HepG2 (cell line): ENCODE results near the gene TRIO. TPM values are rescaled to one million over a fixed set of nuclear protein-coding genes. Genes with fewer than 3 reads are reported as not detected.

ENCODE experiments used
- ATAC-seq: fragments of 200-7000 bp; cut with Tn5 transposase; 3 replicates; pipeline ENCODE4 v1.9.1; 2020; ENCODE audit warnings: mild to moderate bottlenecking, moderate library complexity
- BruUV-seq: library from RNA; stranded (reverse); fragments of 400-500 nt; replicated peaks from 2 replicates; lab custom pipeline; 2021; lab: Mats Ljungman, UMichigan
- CTCF ChIA-PET: fragments of 300-600 bp; formaldehyde crosslinking; extraction: SDS; loops from one replicate; lab custom pipeline; 2021; ENCODE audit warnings: low total read pairs, inconsistent platforms, low intra/inter-chr PET ratio; lab: Yijun Ruan, JAX
- POLR2A ChIA-PET: fragments of 350-600 bp; sonication (Branson Sonifier 250); formaldehyde crosslinking; loops from one replicate; lab custom pipeline; 2020; ENCODE audit warnings: antibody characterized with exemption, inconsistent platforms; lab: Yijun Ruan, JAX
- DNase-seq: peaks from one replicate; pipeline ENCODE4 v3.0.0-alpha.2; 2015; ENCODE audit warnings: low spot score
- FAIRE-seq: peaks from 3 replicates; lab custom pipeline; 2011; peaks lifted over from hg19 to GRCh38; lab: Jason Lieb, UNC
- H2AFZ ChIP-seq: one replicate; pipeline ENCODE4 v1.6.1; 2011; ENCODE audit warnings: low read length, inconsistent platforms
- H3K27ac ChIP-seq: fragments of 300-600 bp; 3 replicates; pipeline ENCODE4 v1.8.0; 2011; ENCODE audit warnings: mixed run types, mild to moderate bottlenecking, mixed read lengths, low read length, inconsistent platforms; ENCODE audit not compliant: insufficient read depth; ENCODE audit errors: extremely low read length
- H3K27me3 ChIP-seq, 2 experiments: fragments of 200-600 bp in 1 of 2; 2 replicates in 1 of 2; 3 replicates in 1 of 2; pipeline versions ENCODE4 v1.6.0 to v1.8.0; 2011; ENCODE audit warnings: low read length in 2 of 2, mild to moderate bottlenecking in 2 of 2, moderate library complexity in 2 of 2, inconsistent platforms in 1 of 2; ENCODE audit not compliant: insufficient read depth in 2 of 2, control insufficient read depth in 1 of 2
- H3K36me3 ChIP-seq, 2 experiments: fragments of 200-600 bp in 1 of 2; replicated peaks in 1 of 2; 2 replicates in 1 of 2; 3 replicates in 1 of 2; pipeline versions ENCODE4 v1.5.1 to v1.8.0; 2011; ENCODE audit warnings: low read length in 2 of 2, inconsistent platforms in 1 of 2; ENCODE audit not compliant: insufficient read depth in 2 of 2, control insufficient read depth in 1 of 2
- H3K4me1 ChIP-seq: 2 replicates; pipeline ENCODE4 v1.5.1; 2012; ENCODE audit warnings: low read length, inconsistent platforms; ENCODE audit not compliant: insufficient read depth
- H3K4me2 ChIP-seq: 2 replicates; pipeline ENCODE4 v1.6.0; 2011; ENCODE audit warnings: low read depth, low read length, inconsistent platforms
- H3K4me3 ChIP-seq, 3 experiments: fragments of 200-600 bp in 1 of 3; sonication (generic), shearing (Covaris generic) in 1 of 3; replicated peaks in 1 of 3; 2 replicates each; pipeline ENCODE4 v1.5.1; 2011 to 2016; ENCODE audit warnings: low read length in 3 of 3, inconsistent platforms in 2 of 3, low read depth in 2 of 3, mild to moderate bottlenecking in 2 of 3, control low read depth in 1 of 3, mixed read lengths in 1 of 3; ENCODE audit not compliant: insufficient read depth in 1 of 3
- H3K79me2 ChIP-seq: one replicate; pipeline ENCODE4 v1.6.1; 2011; ENCODE audit warnings: low read length, inconsistent platforms; ENCODE audit not compliant: insufficient read depth
- H3K9ac ChIP-seq: 2 replicates; pipeline ENCODE4 v1.6.0; 2011; ENCODE audit warnings: mild to moderate bottlenecking, low read depth, low read length, inconsistent platforms; ENCODE audit not compliant: insufficient read depth
- H3K9me3 ChIP-seq: 2 replicates; pipeline ENCODE4 v1.5.1; 2012; ENCODE audit warnings: mild to moderate bottlenecking, low read length
- H4K20me1 ChIP-seq: 2 replicates; pipeline ENCODE4 v1.6.0; 2011; ENCODE audit warnings: inconsistent platforms, mild to moderate bottlenecking, low read length, moderate library complexity; ENCODE audit not compliant: insufficient read depth
- CEBPB ChIP-seq: IDR thresholded peaks from 2 replicates; pipeline ENCODE4 v1.6.1; 2011; ENCODE audit warnings: low read depth, low read length, improper control_type of control experiment, borderline replicate concordance
- FOSL1 ChIP-seq: sonication (generic); formaldehyde crosslinking; IDR thresholded peaks from 2 replicates; pipeline ENCODE4 v1.9.0; 2021; ENCODE audit warnings: missing genetic modification reagents, borderline replicate concordance
- HOXA3 ChIP-seq: sonication (generic); formaldehyde crosslinking; IDR thresholded peaks from 2 replicates; pipeline ENCODE4 v1.5.0; 2020; ENCODE audit warnings: missing genetic modification reagents
- ISX ChIP-seq: sonication (generic); formaldehyde crosslinking; conservative IDR thresholded peaks from 2 replicates; pipeline ENCODE4 v1.5.0; 2020; ENCODE audit warnings: missing genetic modification reagents
- NFIC ChIP-seq: IDR thresholded peaks from 2 replicates; pipeline ENCODE4 v1.6.1; 2012; ENCODE audit warnings: mild to moderate bottlenecking, low read length, inconsistent platforms
- ZNF557 ChIP-seq: sonication (generic); formaldehyde crosslinking; IDR thresholded peaks from 2 replicates; pipeline ENCODE4 v1.4.0; 2020; ENCODE audit warnings: missing genetic modification reagents
- ZNF616 ChIP-seq: sonication (generic); formaldehyde crosslinking; IDR thresholded peaks from 2 replicates; pipeline ENCODE4 v1.5.0; 2020; ENCODE audit warnings: low read depth, mild to moderate bottlenecking, missing genetic modification reagents
- ZNF670 ChIP-seq: sonication (generic); formaldehyde crosslinking; IDR thresholded peaks from 2 replicates; pipeline ENCODE4 v1.8.0; 2022; ENCODE audit warnings: mild to moderate bottlenecking, missing genetic modification reagents, borderline replicate concordance
- ZNF816 ChIP-seq: sonication (generic); formaldehyde crosslinking; IDR thresholded peaks from 2 replicates; pipeline ENCODE4 v1.8.0; 2022; ENCODE audit warnings: missing genetic modification reagents, mild to moderate bottlenecking, borderline replicate concordance
- ZSCAN30 ChIP-seq: sonication (generic); formaldehyde crosslinking; IDR thresholded peaks from 2 replicates; pipeline ENCODE4 v1.5.0; 2020; ENCODE audit warnings: mild to moderate bottlenecking, missing genetic modification reagents
- ZSCAN9 ChIP-seq: IDR thresholded peaks from 2 replicates; pipeline ENCODE4 v1.6.1; 2016; ENCODE audit warnings: borderline replicate concordance
- WGBS: methylation state at CpG from one replicate; pipeline ENCODE4 v1.1.6; 2017; ENCODE audit warnings: low lambda C conversion rate; 5-methylcytosine and 5-hydroxymethylcytosine counted together
- in situ Hi-C: cut with HindIII; loops from 2 replicates; pipeline ENCODE4 v1.10.0; 2017; ENCODE audit warnings: low pct_unique_long_range_greater_than_20kb; ENCODE audit not compliant: extremely low pct_ligation_motif_present
- intact Hi-C: fragments of 100-400 bp; cut with micrococcal nuclease; formaldehyde crosslinking; loops from one replicate; pipeline ENCODE4 v1.10.0; 2022; ENCODE audit not compliant: unreplicated experiment
- polyA plus RNA-seq, 8 experiments: library from polyadenylated mRNA; depleted of rRNA in 3 of 8; stranded (reverse) in 7 of 8; unstranded in 1 of 8; fragments of >200 nt; fragmentation: Illumina TruSeq in 4 of 8; extraction: Trizol in 4 of 8; gene quantifications; 2 replicates each; pipeline versions ENCODE4 v1.2.1 to v1.2.3, GENCODE V29; 2011 to 2016; ENCODE audit warnings: low read depth in 4 of 8, missing spikeins in 1 of 8, mixed read lengths in 1 of 8; ENCODE audit not compliant: insufficient read depth in 1 of 8
- total RNA-seq, 5 experiments: library from RNA; depleted of rRNA; stranded (reverse); fragments of >200 nt; fragmentation: Illumina TruSeq; extraction: Trizol; gene quantifications; 2 replicates each; pipeline ENCODE4 v1.2.3, GENCODE V29; 2016; ENCODE audit warnings: low read depth in 1 of 5
- TF ChIP-seq, protein P1 (sequence below): IDR thresholded peaks from 2 replicates; pipeline ENCODE4 v1.6.1; 2016; ENCODE audit warnings: low read depth, missing genetic modification reagents, missing compliant biosample characterization
- TF ChIP-seq, protein P2 (sequence below): sonication (generic); formaldehyde crosslinking; IDR thresholded peaks from 2 replicates; pipeline ENCODE4 v1.4.0; 2020; ENCODE audit warnings: missing genetic modification reagents

The TRIO gene
- total and polyA plus RNA-seq, 2 of the 13 experiments (the other 11 are each of a cell fraction or from before 2014, with no cell fraction given): 45.2 to 45.9 TPM

DNA sequence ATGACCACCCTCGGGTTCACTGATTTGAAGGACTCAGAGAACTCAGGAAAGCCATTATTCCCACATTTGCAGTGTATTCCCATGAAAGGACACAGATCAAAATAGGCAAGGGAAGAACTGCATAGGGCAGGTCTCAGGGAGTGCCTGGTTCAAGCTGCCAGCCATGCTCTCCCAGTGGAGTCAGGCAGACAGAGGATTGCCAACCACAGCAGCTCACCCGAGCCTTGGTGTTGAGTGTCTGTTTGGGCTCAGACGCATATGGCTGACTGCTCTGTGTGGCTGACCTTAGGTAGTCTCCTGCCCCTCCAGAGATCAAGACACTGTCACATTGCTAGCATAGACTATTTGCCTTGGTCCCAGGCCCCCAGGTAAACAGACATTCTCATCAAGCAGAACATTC, 322.6 kb downstream of the TRIO start:
- Histone ChIP-seq H3K4me1 (no peaks in the 10 kb centered on the region), H3K27me3 (no peaks in the 10 kb centered on the region), H3K9me3 (no peaks in the 10 kb centered on the region)
- DNase-seq: no peak
- TF ChIP-seq ZSCAN30 (no peak), ISX (CRISPR knock-in tag) (no peak), FOSL1 (CRISPR knock-in tag) (no peak), ZNF816 (CRISPR knock-in tag) (no peak), ZNF616 (no peak)
- TF ChIP-seq, all 625 proteins: peak for 0
- in situ Hi-C loops: no loop called here
- FAIRE-seq (no peak), ATAC-seq (no peak)
- intact Hi-C loops: no loop called here
- Histone ChIP-seq H2AFZ (no peak overlapping the region), H3K27ac (no peak overlapping the region), H3K79me2 (no peaks in the 10 kb centered on the region), H4K20me1 (no peaks in the 10 kb centered on the region), H3K9ac (no peak overlapping the region), H3K4me2 (no peak overlapping the region), H3K4me3 (no peak overlapping the region), H3K36me3 (peaks cover 15 to 78% of the 10 kb centered on the region in 2 experiments)
- CTCF ChIA-PET: no interaction called here
- POLR2A ChIA-PET: no interaction called here
- BruUV-seq: no TSS peak
- WGBS: 100% methylated on average over 3 of the region's 3 CpGs

DNA sequence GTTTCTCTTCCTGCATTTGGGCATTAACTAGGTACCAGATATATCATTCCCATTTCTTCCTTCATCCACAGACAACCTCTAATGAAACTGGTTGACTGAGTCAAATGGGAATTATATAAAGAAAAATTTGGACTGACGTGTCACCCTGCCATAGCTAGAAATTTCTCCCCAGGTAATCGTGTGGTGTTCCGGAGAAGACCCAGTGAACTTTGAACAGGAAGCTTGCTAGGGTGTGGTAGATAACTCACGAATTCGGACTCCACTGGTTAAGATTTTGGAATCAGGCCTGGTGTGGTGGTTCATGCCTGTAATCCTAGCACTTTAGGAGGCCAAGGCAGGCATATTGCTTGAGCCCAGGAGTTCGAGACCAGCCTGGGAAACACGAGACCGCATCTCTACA, 324.1 kb downstream of the TRIO start:
- POLR2A ChIA-PET: no interaction called here
- no peak overlapping the region for H3K9ac ChIP-seq
- FAIRE-seq (no peak), DNase-seq (no peak), ATAC-seq (no peak)
- intact Hi-C loops: no loop called here
- in situ Hi-C loops: no loop called here
- H3K27ac ChIP-seq: no peak overlapping the region
- H3K27me3 ChIP-seq: no peaks in the 10 kb centered on the region
- H3K4me2 ChIP-seq: no peak overlapping the region
- no peak overlapping the region for H2AFZ ChIP-seq
- no peaks in the 10 kb centered on the region for H3K79me2 ChIP-seq
- peaks cover 14 to 68% of the 10 kb centered on the region in 2 experiments for H3K36me3 ChIP-seq
- CTCF ChIA-PET: no interaction called here
- 94% methylated on average over 8 of the region's 8 CpGs for WGBS
- H4K20me1 ChIP-seq: no peaks in the 10 kb centered on the region
- H3K4me3 ChIP-seq: no peak overlapping the region
- BruUV-seq: no TSS peak
- no peaks in the 10 kb centered on the region for H3K9me3 ChIP-seq
- no peaks in the 10 kb centered on the region for H3K4me1 ChIP-seq
- TF ChIP-seq ZNF557 (CRISPR knock-in tag) (no peak), CEBPB (no peak), NFIC (no peak), HOXA3 (CRISPR knock-in tag) (no peak), ZSCAN9 (CRISPR knock-in tag) (no peak), ZNF670 (CRISPR knock-in tag) (no peak)
- TF ChIP-seq, protein P1, sequence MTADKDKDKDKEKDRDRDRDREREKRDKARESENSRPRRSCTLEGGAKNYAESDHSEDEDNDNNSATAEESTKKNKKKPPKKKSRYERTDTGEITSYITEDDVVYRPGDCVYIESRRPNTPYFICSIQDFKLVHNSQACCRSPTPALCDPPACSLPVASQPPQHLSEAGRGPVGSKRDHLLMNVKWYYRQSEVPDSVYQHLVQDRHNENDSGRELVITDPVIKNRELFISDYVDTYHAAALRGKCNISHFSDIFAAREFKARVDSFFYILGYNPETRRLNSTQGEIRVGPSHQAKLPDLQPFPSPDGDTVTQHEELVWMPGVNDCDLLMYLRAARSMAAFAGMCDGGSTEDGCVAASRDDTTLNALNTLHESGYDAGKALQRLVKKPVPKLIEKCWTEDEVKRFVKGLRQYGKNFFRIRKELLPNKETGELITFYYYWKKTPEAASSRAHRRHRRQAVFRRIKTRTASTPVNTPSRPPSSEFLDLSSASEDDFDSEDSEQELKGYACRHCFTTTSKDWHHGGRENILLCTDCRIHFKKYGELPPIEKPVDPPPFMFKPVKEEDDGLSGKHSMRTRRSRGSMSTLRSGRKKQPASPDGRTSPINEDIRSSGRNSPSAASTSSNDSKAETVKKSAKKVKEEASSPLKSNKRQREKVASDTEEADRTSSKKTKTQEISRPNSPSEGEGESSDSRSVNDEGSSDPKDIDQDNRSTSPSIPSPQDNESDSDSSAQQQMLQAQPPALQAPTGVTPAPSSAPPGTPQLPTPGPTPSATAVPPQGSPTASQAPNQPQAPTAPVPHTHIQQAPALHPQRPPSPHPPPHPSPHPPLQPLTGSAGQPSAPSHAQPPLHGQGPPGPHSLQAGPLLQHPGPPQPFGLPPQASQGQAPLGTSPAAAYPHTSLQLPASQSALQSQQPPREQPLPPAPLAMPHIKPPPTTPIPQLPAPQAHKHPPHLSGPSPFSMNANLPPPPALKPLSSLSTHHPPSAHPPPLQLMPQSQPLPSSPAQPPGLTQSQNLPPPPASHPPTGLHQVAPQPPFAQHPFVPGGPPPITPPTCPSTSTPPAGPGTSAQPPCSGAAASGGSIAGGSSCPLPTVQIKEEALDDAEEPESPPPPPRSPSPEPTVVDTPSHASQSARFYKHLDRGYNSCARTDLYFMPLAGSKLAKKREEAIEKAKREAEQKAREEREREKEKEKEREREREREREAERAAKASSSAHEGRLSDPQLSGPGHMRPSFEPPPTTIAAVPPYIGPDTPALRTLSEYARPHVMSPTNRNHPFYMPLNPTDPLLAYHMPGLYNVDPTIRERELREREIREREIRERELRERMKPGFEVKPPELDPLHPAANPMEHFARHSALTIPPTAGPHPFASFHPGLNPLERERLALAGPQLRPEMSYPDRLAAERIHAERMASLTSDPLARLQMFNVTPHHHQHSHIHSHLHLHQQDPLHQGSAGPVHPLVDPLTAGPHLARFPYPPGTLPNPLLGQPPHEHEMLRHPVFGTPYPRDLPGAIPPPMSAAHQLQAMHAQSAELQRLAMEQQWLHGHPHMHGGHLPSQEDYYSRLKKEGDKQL: no peak
- TF ChIP-seq, protein P2, sequence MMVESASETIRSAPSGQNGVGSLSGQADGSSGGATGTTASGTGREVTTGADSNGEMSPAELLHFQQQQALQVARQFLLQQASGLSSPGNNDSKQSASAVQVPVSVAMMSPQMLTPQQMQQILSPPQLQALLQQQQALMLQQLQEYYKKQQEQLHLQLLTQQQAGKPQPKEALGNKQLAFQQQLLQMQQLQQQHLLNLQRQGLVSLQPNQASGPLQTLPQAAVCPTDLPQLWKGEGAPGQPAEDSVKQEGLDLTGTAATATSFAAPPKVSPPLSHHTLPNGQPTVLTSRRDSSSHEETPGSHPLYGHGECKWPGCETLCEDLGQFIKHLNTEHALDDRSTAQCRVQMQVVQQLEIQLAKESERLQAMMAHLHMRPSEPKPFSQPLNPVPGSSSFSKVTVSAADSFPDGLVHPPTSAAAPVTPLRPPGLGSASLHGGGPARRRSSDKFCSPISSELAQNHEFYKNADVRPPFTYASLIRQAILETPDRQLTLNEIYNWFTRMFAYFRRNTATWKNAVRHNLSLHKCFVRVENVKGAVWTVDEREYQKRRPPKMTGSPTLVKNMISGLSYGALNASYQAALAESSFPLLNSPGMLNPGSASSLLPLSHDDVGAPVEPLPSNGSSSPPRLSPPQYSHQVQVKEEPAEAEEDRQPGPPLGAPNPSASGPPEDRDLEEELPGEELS: no peak
